Measurements from ENCODE around the gene GLUL.
"Not testable (repeated sequence)": the region's sequence is repeated elsewhere in the genome, so short reads cannot be mapped to it uniquely, and the experiment has no call there.

The GLUL gene

DNA sequence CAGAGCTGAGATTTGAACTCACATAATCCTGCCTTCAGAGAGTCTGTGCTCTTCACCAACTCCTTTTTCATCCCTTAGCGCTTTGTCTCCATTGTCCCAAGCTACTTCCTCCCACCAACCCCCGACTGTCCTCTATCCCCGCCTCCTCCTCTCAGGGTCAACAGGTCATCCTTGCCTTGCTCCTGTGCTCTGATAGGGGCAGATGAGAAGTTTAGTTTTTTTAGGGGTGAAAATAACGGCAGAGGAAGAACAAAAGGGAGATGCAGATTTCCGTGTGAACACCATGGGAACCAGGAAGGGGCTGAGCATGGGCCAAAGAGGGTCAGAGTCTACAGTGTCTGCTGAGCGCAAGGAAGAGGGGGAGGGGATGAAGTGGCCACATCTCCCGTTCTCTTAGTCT lies 31.9 kb downstream of the GLUL start:
- DNase-seq: no peak

DNA sequence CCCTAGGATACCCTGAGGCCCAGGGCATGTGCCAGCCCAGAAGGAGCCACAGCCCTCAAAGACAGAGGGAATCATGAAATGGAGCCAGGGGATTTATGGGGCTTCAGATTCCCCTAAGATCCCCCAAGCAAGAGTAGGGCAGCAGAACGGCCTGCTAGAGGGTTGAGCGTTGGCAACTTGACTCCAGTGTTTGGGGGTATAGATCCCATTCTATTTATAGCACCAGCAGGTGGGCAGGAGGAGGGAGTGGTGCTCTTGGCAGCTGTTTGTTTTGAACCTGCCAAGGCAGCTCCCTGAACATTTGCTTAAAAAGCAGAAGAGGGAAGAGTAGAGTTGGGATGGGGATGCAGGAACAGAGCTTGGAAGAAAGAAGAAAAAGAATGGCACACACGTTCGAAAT lies 33.7 kb downstream of the GLUL start:
- DNase-seq: no peak

DNA sequence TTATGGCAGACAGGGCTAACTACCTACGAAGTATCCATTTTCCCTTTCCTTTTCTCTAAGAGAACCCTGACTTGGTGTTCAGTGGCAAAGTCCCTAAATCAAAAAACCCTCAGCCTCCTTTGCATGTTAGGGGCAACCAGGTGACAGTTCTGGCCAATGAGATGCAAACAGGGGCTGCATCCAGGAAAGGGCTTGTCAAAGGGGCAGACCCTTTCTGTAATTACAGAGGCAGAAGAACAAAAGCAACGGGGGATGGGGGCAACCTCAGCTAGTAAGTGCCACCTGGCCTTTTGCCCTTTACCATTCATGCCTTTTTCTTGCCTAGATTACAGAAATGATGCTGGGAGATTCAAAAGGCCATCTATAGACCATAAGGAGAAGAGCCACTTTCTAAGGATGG lies 34.4 kb downstream of the GLUL start:
- no peak for DNase-seq

DNA sequence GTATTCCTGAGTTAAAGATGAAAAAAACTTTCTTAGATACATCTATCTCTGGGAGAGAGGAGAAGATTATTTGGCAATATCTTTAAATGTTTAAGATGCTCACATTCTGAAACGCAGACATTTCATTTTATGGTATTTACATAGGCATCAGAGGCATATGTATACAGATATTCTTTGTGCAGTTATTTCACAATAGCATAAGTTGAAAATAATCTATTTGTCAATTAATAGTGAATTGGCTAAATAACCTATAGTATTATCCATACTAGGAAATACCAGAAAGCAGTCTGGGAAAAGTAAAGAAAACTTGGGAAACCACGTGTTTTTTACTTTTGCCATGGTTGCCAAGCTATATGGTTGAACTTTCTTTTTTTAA lies 35.9 kb downstream of the GLUL start:
- DNase-seq: no peak

DNA sequence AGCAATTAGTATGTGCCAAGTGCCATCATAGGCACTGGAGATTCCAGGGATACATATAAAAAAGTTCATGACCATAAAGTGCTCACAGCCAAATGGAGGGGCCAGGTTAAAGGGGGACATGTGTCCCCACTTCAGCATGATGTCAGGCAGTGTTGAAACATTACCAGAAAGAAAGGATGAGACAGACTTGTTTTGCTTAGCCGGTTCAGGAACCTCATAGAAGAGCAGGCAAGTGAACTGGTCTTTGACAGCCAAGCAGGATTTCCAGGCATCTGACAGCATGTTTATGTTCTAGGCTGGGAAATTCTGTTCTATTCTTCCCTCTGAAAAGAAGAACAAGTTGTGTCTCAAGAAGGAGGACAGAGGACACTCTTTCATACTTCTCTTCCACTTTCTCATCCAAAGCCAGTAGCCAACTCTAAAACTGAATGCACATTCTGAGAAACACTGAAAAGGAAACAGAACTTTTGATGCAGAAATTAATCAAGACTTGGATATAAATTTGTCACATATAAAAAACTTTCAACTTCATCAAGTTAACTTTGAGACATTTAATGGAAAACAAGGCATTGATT lies 39.7 kb downstream of the GLUL start:
- no peak for DNase-seq

DNA sequence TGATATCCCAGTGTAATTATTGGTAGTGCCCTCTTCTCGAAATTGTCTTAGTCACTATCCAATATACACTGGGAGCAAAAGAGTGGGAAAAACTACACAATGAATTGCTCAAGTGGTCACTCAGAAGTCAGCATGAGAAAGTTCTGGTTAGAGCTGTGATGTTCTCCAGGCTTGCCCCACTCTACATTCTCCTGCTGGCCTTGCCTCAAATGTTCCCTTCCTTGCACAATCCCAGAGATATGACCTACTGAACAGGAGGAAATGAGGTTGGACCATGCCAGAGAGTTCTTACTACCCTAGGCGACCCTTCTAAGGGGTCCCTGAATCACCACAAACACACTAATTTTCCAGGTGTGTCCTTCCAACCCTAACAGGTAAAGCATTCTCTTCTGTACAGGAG lies 40.8 kb downstream of the GLUL start:
- no peak for DNase-seq

DNA sequence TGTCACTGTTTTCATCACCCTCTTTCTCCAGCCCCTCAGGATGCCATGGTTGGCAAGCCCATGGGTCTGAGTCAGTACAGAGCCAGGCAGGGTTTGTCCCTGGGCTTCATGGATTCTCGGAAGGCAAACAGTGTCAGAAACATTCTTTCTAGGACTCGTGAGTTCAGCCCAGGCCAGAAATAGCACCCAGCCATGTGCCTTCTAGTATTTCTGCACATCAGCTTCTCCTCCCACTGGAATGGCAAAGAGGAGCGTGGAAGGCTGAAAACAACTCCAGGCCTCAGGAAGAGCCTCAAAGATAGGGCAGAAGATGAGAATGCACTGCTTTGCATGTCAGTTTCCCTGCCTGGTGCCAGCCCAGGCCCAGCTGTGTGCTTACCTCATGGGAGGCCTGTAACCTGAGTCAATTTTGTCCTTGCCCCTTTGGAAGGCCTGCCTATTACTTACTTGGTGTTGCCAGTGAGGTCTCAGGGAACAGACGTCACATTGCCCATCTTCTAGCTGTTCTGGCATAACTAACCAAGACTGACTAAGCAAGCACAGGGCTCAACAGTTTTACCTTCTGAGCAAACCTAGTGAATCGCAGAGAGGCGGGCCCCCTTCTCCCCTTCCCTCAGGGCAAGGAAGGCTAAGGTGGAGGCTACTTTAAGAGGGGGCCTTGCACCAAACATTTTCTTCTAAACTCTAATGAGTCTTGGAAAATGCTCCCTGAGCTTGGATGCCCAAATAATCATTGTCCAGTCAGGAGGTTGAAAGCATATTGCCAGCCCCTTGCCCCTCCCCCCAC lies 42.4 kb downstream of the GLUL start:
- no peak for DNase-seq

DNA sequence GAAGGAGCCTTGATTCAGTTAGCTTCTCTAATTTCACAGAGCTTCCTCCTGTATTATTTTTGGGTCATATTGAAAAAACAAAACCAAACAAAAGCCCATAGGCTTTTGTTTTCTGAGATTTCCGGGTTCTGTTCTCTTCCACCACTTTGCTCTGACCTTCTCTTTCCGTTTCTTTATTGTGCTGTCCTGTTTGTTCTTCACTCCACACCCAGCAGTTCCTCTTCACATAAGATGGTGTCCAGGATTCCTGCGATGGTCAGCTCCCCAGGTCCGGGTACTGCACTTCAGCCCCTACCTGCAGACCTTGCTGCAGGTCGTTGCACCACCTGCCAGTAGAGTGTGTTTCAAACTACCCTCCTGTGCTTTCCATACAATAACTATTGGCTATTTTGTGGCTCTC lies 44.6 kb downstream of the GLUL start:
- DNase-seq: no peak

DNA sequence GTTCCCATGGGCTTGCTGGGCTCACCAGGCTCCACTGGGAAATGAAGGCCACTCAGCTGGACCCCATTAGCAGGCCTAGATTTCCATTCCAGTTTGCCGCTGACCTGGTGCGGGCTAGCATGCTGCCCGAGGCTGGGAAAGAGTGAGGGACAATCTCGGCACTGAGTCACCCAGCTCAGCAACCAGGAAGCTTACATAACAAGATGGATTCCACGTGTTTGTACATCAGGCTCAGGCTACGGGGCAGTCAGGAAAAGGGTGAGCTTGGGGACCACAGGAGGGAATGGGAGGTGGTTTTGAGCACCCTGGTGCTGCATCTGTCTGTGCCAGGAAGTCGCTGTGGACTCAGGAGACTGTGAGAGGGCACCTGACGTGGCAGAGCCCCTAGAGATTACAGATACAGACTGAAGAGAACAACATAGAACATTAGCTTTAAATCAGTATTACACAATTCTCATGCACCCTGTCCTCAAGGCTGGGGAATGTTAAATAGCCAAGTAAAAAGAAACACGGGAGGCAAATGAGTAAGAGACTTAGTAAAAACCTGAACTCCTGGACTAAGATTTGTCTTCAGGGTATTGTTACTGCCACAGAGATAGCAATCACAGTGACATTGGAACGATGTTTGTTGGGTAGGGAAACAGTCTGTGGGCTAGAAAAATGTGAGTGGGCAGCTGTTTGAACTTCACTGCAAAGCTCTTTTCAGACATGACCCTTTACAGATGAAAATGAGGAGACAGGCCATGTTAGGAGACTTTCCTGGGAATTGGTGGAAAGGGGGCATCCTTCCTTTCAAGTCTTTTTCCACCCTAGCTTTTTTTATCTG lies 51.1 kb downstream of the GLUL start:
- peak; percentile 56 for DNase-seq

DNA sequence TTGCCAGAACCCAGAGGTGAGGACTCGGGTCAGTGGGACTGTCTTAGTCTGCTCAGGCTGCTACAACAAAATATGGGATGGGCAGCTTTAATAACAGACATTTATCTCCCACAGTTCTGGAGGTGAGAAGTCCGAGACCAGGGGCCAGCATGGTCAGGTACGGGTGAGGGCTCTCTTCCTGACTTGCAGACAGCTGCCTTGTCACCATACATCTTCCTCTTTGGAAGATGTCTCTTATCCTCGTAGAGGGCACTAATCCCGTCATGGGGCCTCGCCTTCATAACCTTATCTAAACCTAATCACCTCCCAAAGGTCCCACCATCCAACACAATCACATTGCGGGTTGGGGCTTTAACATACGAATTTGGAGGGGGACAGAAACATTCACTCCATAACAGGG lies 51.9 kb downstream of the GLUL start:
- DNase-seq: no peak

DNA sequence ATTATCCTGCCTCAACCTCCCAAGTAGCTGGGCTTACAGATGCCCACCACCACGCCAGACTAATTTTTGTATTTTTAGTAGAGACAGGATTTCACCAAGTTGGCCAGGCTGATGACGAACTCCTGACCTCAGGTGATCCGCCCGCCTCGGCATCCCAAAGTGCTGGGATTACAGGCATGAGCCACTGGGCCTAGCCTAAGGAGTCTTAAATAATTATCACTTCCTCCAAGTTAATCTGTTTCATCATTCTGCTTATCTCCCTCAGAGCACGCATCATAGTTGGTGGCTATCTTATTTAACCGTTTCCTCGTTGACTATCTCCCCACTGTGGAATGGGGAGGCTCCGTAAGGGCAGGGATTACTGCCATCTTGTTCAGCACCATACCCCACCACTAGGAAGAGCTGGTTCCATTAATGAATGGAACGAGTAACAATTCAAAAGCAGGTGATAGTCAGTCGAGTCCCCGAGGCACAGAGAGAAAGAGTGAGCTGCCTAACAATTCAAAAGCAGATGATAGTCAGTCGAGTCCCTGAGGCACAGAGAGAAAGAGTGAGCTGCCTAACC lies 52.7 kb downstream of the GLUL start:
- DNase-seq: no peak

DNA sequence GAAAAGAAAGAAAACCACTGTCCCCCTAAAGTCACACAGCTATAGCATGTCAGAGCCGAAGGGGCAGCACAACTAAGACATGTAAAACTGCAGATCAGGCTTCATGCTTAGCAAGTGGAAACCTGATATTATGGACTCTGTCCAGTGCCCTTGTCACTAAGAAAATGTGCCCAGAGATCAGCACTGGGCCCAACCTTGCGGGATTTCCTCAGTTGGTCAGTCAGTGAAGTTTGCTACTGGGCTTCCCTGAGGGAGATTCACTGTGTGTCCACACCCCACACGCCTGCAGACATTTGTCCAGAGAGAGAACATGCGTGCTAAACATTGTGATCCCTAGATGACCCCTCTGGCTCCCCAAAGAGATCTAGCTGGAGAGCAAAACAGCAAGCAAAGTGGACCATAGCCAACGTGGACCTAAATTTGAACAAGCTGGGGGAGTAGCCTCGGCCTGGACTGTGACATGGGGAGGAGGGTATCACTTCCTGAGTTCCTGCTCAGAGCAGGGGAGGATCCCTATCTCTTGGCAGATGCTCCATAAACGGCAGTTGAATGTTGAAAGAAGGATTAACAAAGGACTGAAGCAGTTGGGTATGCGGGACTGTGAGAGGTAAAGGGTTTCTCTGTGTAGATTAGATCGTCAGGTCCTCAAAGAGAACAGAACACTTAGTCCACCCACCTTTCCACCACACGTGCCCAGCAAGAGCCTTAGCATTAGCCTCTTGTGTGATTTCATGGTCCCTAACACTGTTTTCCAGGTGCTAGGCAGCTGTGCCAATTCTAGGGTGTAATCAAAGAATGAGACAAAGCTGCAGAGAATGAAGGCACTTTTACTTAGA lies 53.6 kb downstream of the GLUL start:
- DNase-seq: no peak

DNA sequence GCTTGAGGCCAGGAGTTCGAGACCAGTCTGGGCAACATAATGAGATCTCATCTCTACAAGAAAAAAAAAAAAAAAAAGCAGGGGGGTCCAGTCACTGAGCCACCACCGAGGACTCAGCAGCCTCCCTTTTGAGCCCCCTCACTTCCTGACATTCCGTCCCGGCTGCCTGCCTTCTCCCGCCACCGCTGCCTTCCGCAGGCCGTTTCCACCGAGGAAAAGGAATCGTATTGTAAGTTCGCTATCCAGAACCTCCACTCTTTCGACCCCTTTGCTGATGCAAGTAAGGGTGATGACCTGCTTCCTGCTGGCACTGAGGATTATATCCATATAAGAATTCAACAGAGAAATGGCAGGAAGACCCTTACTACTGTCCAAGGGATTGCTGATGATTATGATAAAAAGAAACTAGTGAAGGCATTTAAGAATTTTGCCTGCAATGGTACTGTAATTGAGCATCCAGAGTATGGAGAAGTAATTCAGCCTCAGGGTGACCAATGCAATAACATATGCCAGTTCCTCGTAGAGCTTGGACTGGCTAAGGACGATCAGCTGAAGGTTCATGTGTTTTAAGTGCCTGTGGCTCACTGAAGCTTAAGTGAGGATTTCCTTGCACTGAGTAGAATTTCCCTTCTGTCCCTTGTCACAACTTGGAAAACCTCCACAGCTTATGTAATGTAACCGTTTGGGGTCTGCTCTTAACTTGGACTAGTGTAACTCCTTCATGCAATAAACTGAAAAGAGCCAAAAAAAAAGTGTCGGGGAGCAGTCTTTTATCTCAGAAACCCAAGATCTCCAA lies 55.6 kb downstream of the GLUL start:
- no peak for DNase-seq

DNA sequence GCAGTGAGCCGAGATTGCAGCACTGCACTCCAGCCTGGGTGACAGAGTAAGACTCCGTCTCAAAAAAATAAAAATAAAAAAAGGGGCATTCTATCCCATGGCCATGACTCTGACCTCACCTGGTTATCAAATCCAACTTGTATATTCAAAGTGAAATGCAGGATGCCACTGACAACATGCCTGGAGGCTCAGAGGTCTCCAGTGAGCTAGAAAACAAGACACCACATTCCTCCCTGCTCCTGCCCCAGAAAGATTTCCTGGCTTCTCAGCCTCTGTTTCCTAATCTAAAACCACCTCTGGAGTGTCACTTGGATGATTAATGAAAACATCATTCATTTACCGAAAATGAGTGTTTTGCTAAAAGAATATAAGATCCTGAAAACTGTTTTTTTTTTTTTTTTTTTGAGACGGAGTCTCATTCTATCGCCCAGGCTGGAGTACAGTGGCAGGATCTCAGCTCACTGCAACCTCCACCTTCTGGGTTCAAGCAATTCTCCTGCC lies 58.5 kb downstream of the GLUL start:
- DNase-seq: not testable (repeated sequence)

DNA sequence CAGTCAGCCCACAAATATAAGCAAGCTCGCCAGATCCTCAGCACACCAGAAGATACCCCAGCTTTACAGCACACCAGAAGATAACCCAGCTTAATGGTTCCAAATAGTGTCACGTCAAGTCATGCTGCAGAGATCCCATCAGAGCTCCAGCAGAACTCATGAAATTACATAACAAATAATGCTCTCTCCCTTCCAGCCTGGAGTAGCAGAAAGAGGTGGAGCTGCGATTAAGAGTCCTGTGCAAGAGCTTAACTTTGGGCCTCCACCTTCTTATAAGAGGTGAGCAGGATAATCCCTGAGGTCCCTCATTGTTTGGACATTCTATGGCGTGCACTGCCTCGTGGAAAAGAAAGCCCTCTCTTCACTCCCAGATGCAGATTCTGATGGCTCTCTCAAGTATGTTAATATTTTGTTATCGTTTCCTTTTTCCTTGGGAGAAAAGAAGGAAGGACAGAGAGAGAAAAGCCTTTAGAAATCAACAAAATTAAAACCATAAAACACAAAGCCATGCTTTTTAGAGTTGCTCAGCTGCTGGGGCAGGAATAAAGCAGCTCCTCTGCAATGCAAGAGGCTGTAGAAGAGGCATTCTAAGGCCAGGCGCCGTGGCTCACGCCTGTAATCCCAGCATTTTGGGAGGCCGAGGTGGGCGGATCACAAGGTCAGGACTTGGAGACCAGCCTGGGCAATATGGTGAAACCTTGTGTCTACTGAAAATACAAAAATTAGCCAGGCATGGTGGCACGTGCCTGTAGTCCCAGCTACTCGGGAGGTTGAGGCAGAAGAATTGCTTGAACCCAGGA lies 59.1 kb downstream of the GLUL start:
- DNase-seq: no peak
